Prostate gland (tissue), 2 donors: ENCODE results near the gene TMPRSS15.

Experiments used
- POLR2A ChIP-seq: fragments of 450-650 bp; IDR thresholded peaks from one replicate; pipeline ENCODE4 v1.6.1; 2016; ENCODE audit warnings: antibody characterized with exemption, mild to moderate bottlenecking
- POLR2AphosphoS5 ChIP-seq: sonication (generic); formaldehyde crosslinking; IDR thresholded peaks from one replicate; pipeline ENCODE4 v1.6.1; 2017; ENCODE audit warnings: antibody characterized with exemption
- TF ChIP-seq, protein P1 (sequence below), 4 experiments: fragments of 200-600 bp in 2 of 4; fragments of 450-650 bp in 2 of 4; sonication (generic) in 2 of 4; IDR thresholded peaks; 1 replicate in 3 of 4; 2 replicates in 1 of 4; pipeline ENCODE4 v1.5.1; 2016 to 2019; ENCODE audit warnings: antibody characterized with exemption in 4 of 4, mild to moderate bottlenecking in 2 of 4, moderate library complexity in 2 of 4

GRCh38 chr21:18368205-18368604 lies 35.4 kb downstream of the TMPRSS15 start:
- TF ChIP-seq, protein P1, sequence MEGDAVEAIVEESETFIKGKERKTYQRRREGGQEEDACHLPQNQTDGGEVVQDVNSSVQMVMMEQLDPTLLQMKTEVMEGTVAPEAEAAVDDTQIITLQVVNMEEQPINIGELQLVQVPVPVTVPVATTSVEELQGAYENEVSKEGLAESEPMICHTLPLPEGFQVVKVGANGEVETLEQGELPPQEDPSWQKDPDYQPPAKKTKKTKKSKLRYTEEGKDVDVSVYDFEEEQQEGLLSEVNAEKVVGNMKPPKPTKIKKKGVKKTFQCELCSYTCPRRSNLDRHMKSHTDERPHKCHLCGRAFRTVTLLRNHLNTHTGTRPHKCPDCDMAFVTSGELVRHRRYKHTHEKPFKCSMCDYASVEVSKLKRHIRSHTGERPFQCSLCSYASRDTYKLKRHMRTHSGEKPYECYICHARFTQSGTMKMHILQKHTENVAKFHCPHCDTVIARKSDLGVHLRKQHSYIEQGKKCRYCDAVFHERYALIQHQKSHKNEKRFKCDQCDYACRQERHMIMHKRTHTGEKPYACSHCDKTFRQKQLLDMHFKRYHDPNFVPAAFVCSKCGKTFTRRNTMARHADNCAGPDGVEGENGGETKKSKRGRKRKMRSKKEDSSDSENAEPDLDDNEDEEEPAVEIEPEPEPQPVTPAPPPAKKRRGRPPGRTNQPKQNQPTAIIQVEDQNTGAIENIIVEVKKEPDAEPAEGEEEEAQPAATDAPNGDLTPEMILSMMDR (IDR thresholded peaks at IDR 0.05) = no peak
- TF ChIP-seq POLR2AphosphoS5 = no peak
- no peak for TF ChIP-seq POLR2A
